Measurements from ENCODE around the gene SAFB.

SAFB gene

GRCh38 chr19:5680437-5681368, 57.8 kb downstream of the SAFB start, which contains the start of the genes HSD11B1L and MICOS13:
TSS of gene HSD11B1L (plus strand) at chr19:5681027. CDS start at chr19:5684833, 3,806 bp downstream.
TSS of gene MICOS13 (minus strand) at chr19:5680516. CDS start at chr19:5680486, 30 bp downstream.
- Histone ChIP-seq H3K4me3 (ENCODE audit: low read length) (peak within 1 kb of the TSS; percentile 88), H4K20me1 (ENCODE audit: insufficient read depth, low read length) (no peaks in the 10 kb centered on the region), H3K9me3 (ENCODE audit: insufficient read depth, low read length) (no peaks in the 10 kb centered on the region), H3K27me3 (ENCODE audit: low read depth, low read length) (no peaks in the 10 kb centered on the region), H3K4me2 (ENCODE audit: low read length) (peak within 1 kb of the TSS; percentile 96), H3K27ac (ENCODE audit: low read length) (peak within 1 kb of the TSS; percentile 65), H3K36me3 (replicated peaks; ENCODE audit: low read depth, low read length) (peaks cover 3% of the 10 kb centered on the region), H3K79me2 (ENCODE audit: low read length) (peaks cover 12% of the 10 kb centered on the region), H2AFZ (ENCODE audit: low read depth, low read length) (peak within 1 kb of the TSS; percentile 81), H3K4me1 (ENCODE audit: low read length) (peaks cover 12% of the 10 kb centered on the region; the same call in 1 of the 2 replicates), H3K9ac (ENCODE audit: low read length) (peak within 1 kb of the TSS; percentile 92)
- TF ChIP-seq EZH2phosphoT487 (IDR thresholded peaks at IDR 0.05; ENCODE audit: low read depth) (no peak), CTCF (IDR thresholded peaks at IDR 0.05; ENCODE audit: low read depth, low read length) (no peak)

GRCh38 chr19:5681391-5682106, 58.7 kb downstream of the SAFB start:
- peak overlapping the region; percentile 88 for H3K4me3 ChIP-seq (ENCODE audit: low read length)
- H3K79me2 ChIP-seq (ENCODE audit: low read length): peaks cover 12% of the 10 kb centered on the region
- no peaks in the 10 kb centered on the region for H3K27me3 ChIP-seq (ENCODE audit: low read depth, low read length)
- peaks cover 3% of the 10 kb centered on the region for H3K36me3 ChIP-seq (replicated peaks; ENCODE audit: low read depth, low read length)
- H3K4me1 ChIP-seq (ENCODE audit: low read length): peaks cover 17% of the 10 kb centered on the region; the same call in 1 of the 2 replicates
- no peak for TF ChIP-seq CTCF (IDR thresholded peaks at IDR 0.05; ENCODE audit: low read depth, low read length)
- no peak for TF ChIP-seq EZH2phosphoT487 (IDR thresholded peaks at IDR 0.05; ENCODE audit: low read depth)
- peak overlapping the region; percentile 79 for H3K4me2 ChIP-seq (ENCODE audit: low read length)
- no peaks in the 10 kb centered on the region for H3K9me3 ChIP-seq (ENCODE audit: insufficient read depth, low read length)
- no peak overlapping the region for H3K9ac ChIP-seq (ENCODE audit: low read length)
- H3K27ac ChIP-seq (ENCODE audit: low read length): no peak overlapping the region
- no peaks in the 10 kb centered on the region for H4K20me1 ChIP-seq (ENCODE audit: insufficient read depth, low read length)
- H2AFZ ChIP-seq (ENCODE audit: low read depth, low read length): no peak overlapping the region

- Histone ChIP-seq H3K36me3 (replicated peaks; ENCODE audit: low read depth, low read length) (peaks cover 3% of the 10 kb centered on the region), H3K27ac (ENCODE audit: low read length) (no peak overlapping the region), H4K20me1 (ENCODE audit: insufficient read depth, low read length) (no peaks in the 10 kb centered on the region), H3K4me2 (ENCODE audit: low read length) (no peak overlapping the region), H3K9me3 (ENCODE audit: insufficient read depth, low read length) (no peaks in the 10 kb centered on the region), H3K4me3 (ENCODE audit: low read length) (no peak overlapping the region), H3K79me2 (ENCODE audit: low read length) (peaks cover 12% of the 10 kb centered on the region), H3K4me1 (ENCODE audit: low read length) (peaks cover 17% of the 10 kb centered on the region; the same call in 1 of the 2 replicates), H2AFZ (ENCODE audit: low read depth, low read length) (no peak overlapping the region), H3K27me3 (ENCODE audit: low read depth, low read length) (no peaks in the 10 kb centered on the region), H3K9ac (ENCODE audit: low read length) (no peak overlapping the region)
- no peak for TF ChIP-seq EZH2phosphoT487 (IDR thresholded peaks at IDR 0.05; ENCODE audit: low read depth)
- no peak for TF ChIP-seq CTCF (IDR thresholded peaks at IDR 0.05; ENCODE audit: low read depth, low read length)
Observed at GRCh38 chr19:5682107-5682482, 59.2 kb downstream of the SAFB start.
